Activated CD4-positive, alpha-beta T cell treated with anti-CD3 and anti-CD28 coated beads, Interleukin-2, amount 10 ng/mL, durations not matched to agents 7 days and 5 days (primary cell): ENCODE results near the gene PDGFD. TPM values are rescaled to one million over a fixed set of nuclear protein-coding genes. Genes with fewer than 3 reads are reported as not detected.

Experiments
- CTCF ChIA-PET: fragments of 350-600 bp; sonication (Branson Sonifier 250); formaldehyde crosslinking; loops from one replicate; lab custom pipeline; 2021; ENCODE audit warnings: antibody characterized with exemption; lab: Charles Lee
- POLR2A ChIA-PET: fragments of 350-600 bp; sonication (Branson Sonifier 250); formaldehyde crosslinking; loops from one replicate; lab custom pipeline; 2021; ENCODE audit warnings: antibody characterized with exemption; lab: Charles Lee
- DNase-seq: peaks from one replicate; pipeline ENCODE4 v3.0.0-alpha.2; 2020
- H3K27ac Mint-ChIP-seq: one replicate; pipeline ENCODE4 v1.8.0; 2021; ENCODE audit warnings: mild to moderate bottlenecking, moderate library complexity, mixed read lengths
- H3K27me3 Mint-ChIP-seq: one replicate; pipeline ENCODE4 v1.8.0; 2021; ENCODE audit warnings: mixed read lengths
- H3K36me3 Mint-ChIP-seq: one replicate; pipeline ENCODE4 v1.8.0; 2021; ENCODE audit warnings: low read depth, mixed read lengths
- H3K4me1 Mint-ChIP-seq: one replicate; pipeline ENCODE4 v1.8.0; 2021; ENCODE audit warnings: mixed read lengths
- H3K4me3 Mint-ChIP-seq: one replicate; pipeline ENCODE4 v1.8.0; 2021; ENCODE audit warnings: mild to moderate bottlenecking, moderate library complexity, mixed read lengths
- H3K9me3 Mint-ChIP-seq: one replicate; pipeline ENCODE4 v1.8.0; 2021; ENCODE audit warnings: mixed read lengths
- total RNA-seq, 2 experiments: library from RNA; stranded (reverse); gene quantifications; one replicate each; pipeline ENCODE4 v1.2.3, GENCODE V29; 2021

Gene PDGFD
- total RNA-seq, 2 experiments from 2014 or later = not detected

- POLR2A ChIA-PET = no interaction called here
- DNase-seq = no peak
- H3K9me3 Mint-ChIP-seq = no peaks in the 10 kb centered on the region
- H3K4me3 Mint-ChIP-seq = no peak overlapping the region
- CTCF ChIA-PET = no interaction called here
- no peak overlapping the region for H3K27ac Mint-ChIP-seq
- H3K4me1 Mint-ChIP-seq = peaks cover 5% of the 10 kb centered on the region
- no peaks in the 10 kb centered on the region for H3K36me3 Mint-ChIP-seq
- peaks cover 17% of the 10 kb centered on the region for H3K27me3 Mint-ChIP-seq
Observed at GRCh38 chr11:104159356-104159755, 4.6 kb downstream of the PDGFD start.

- H3K4me3 Mint-ChIP-seq = no peak overlapping the region
- no peaks in the 10 kb centered on the region for H3K36me3 Mint-ChIP-seq
- H3K27ac Mint-ChIP-seq = no peak overlapping the region
- DNase-seq = no peak
- ChIA-PET CTCF (interaction anchor here (0.9 kb wide), 1 partner anchor 246 kb away, joined by 3 read pairs; no protein-coding TSS in a partner anchor), POLR2A (no interaction called here)
- no peaks in the 10 kb centered on the region for H3K4me1 Mint-ChIP-seq
- H3K9me3 Mint-ChIP-seq = no peaks in the 10 kb centered on the region
- H3K27me3 Mint-ChIP-seq = no peaks in the 10 kb centered on the region
Observed at GRCh38 chr11:104155375-104155774, 8.6 kb downstream of the PDGFD start.

- H3K27ac Mint-ChIP-seq = no peak overlapping the region
- POLR2A ChIA-PET = no interaction called here
- no peaks in the 10 kb centered on the region for H3K36me3 Mint-ChIP-seq
- DNase-seq = no peak
- CTCF ChIA-PET = no interaction called here
- no peak overlapping the region for H3K4me3 Mint-ChIP-seq
- no peaks in the 10 kb centered on the region for H3K27me3 Mint-ChIP-seq
- H3K4me1 Mint-ChIP-seq = no peaks in the 10 kb centered on the region
- no peaks in the 10 kb centered on the region for H3K9me3 Mint-ChIP-seq
Observed at GRCh38 chr11:104154296-104154695, 9.7 kb downstream of the PDGFD start.

GRCh38 chr11:104152941-104153505 is 10.9 kb downstream of the PDGFD start:
- no peak overlapping the region for H3K4me3 Mint-ChIP-seq
- H3K9me3 Mint-ChIP-seq = no peaks in the 10 kb centered on the region
- no peaks in the 10 kb centered on the region for H3K27me3 Mint-ChIP-seq
- no peaks in the 10 kb centered on the region for H3K4me1 Mint-ChIP-seq
- no peak for DNase-seq
- ChIA-PET CTCF (no interaction called here), POLR2A (no interaction called here)
- no peaks in the 10 kb centered on the region for H3K36me3 Mint-ChIP-seq
- H3K27ac Mint-ChIP-seq = no peak overlapping the region

GRCh38 chr11:104151404-104152204 is 12.3 kb downstream of the PDGFD start:
- Mint-ChIP-seq H3K36me3 (no peaks in the 10 kb centered on the region), H3K9me3 (no peaks in the 10 kb centered on the region), H3K4me1 (no peaks in the 10 kb centered on the region), H3K4me3 (no peak overlapping the region), H3K27me3 (no peaks in the 10 kb centered on the region), H3K27ac (no peak overlapping the region)
- DNase-seq = no peak
- ChIA-PET POLR2A (no interaction called here), CTCF (no interaction called here)

- ChIA-PET CTCF (no interaction called here), POLR2A (no interaction called here)
- H3K27me3 Mint-ChIP-seq = no peaks in the 10 kb centered on the region
- no peaks in the 10 kb centered on the region for H3K4me1 Mint-ChIP-seq
- no peak overlapping the region for H3K4me3 Mint-ChIP-seq
- H3K27ac Mint-ChIP-seq = no peak overlapping the region
- no peaks in the 10 kb centered on the region for H3K9me3 Mint-ChIP-seq
- DNase-seq = no peak
- no peaks in the 10 kb centered on the region for H3K36me3 Mint-ChIP-seq
Observed at GRCh38 chr11:104148706-104149105, 15.2 kb downstream of the PDGFD start.

GRCh38 chr11:104148074-104148473 is 15.9 kb downstream of the PDGFD start:
- no peak for DNase-seq
- Mint-ChIP-seq H3K9me3 (no peaks in the 10 kb centered on the region), H3K4me3 (no peak overlapping the region), H3K27me3 (no peaks in the 10 kb centered on the region), H3K36me3 (no peaks in the 10 kb centered on the region), H3K27ac (no peak overlapping the region), H3K4me1 (no peaks in the 10 kb centered on the region)
- CTCF ChIA-PET = no interaction called here
- POLR2A ChIA-PET = no interaction called here

- Mint-ChIP-seq H3K4me3 (no peak overlapping the region), H3K27ac (no peak overlapping the region), H3K4me1 (no peaks in the 10 kb centered on the region), H3K9me3 (no peaks in the 10 kb centered on the region), H3K27me3 (no peaks in the 10 kb centered on the region), H3K36me3 (no peaks in the 10 kb centered on the region)
- ChIA-PET POLR2A (no interaction called here), CTCF (no interaction called here)
- DNase-seq = no peak
Observed at GRCh38 chr11:104146943-104147342, 17.0 kb downstream of the PDGFD start.

GRCh38 chr11:104146421-104146820 is 17.5 kb downstream of the PDGFD start:
- CTCF ChIA-PET = no interaction called here
- H3K27me3 Mint-ChIP-seq = no peaks in the 10 kb centered on the region

GRCh38 chr11:104145062-104145461 is 18.9 kb downstream of the PDGFD start:
- no peaks in the 10 kb centered on the region for H3K4me1 Mint-ChIP-seq
- no peaks in the 10 kb centered on the region for H3K9me3 Mint-ChIP-seq
- ChIA-PET POLR2A (no interaction called here), CTCF (no interaction called here)
- H3K27me3 Mint-ChIP-seq = no peaks in the 10 kb centered on the region
- H3K4me3 Mint-ChIP-seq = no peak overlapping the region
- H3K36me3 Mint-ChIP-seq = no peaks in the 10 kb centered on the region
- no peak for DNase-seq
- H3K27ac Mint-ChIP-seq = no peak overlapping the region

More at GRCh38 chr11:104146421-104146820, 17.5 kb downstream of the PDGFD start:
- H3K36me3 Mint-ChIP-seq = no peaks in the 10 kb centered on the region
- POLR2A ChIA-PET = no interaction called here
- H3K4me3 Mint-ChIP-seq = no peak overlapping the region
- DNase-seq = no peak
- H3K27ac Mint-ChIP-seq = no peak overlapping the region
- H3K4me1 Mint-ChIP-seq = no peaks in the 10 kb centered on the region
- H3K9me3 Mint-ChIP-seq = no peaks in the 10 kb centered on the region

- Mint-ChIP-seq H3K27me3 (no peaks in the 10 kb centered on the region), H3K27ac (no peak overlapping the region), H3K9me3 (no peaks in the 10 kb centered on the region), H3K4me1 (no peaks in the 10 kb centered on the region), H3K4me3 (no peak overlapping the region), H3K36me3 (no peaks in the 10 kb centered on the region)
- ChIA-PET POLR2A (no interaction called here), CTCF (no interaction called here)
- DNase-seq = no peak
Observed at GRCh38 chr11:104142698-104143097, 21.2 kb downstream of the PDGFD start.

- Mint-ChIP-seq H3K27ac (no peak overlapping the region), H3K9me3 (no peaks in the 10 kb centered on the region), H3K27me3 (no peaks in the 10 kb centered on the region), H3K4me1 (no peaks in the 10 kb centered on the region), H3K36me3 (no peaks in the 10 kb centered on the region), H3K4me3 (no peak overlapping the region)
- ChIA-PET POLR2A (no interaction called here), CTCF (interaction anchor here (1.5 kb wide), 1 partner anchor 20 kb away, joined by 3 read pairs; no protein-coding TSS in a partner anchor)
- DNase-seq = no peak
Observed at GRCh38 chr11:104136861-104137260, 27.1 kb downstream of the PDGFD start.

GRCh38 chr11:104134745-104135144 is 29.2 kb downstream of the PDGFD start:
- Mint-ChIP-seq H3K27ac (no peak overlapping the region), H3K36me3 (no peaks in the 10 kb centered on the region), H3K27me3 (no peaks in the 10 kb centered on the region), H3K9me3 (no peaks in the 10 kb centered on the region), H3K4me3 (no peak overlapping the region), H3K4me1 (no peaks in the 10 kb centered on the region)
- POLR2A ChIA-PET = no interaction called here
- CTCF ChIA-PET = no interaction called here
- DNase-seq = no peak
